ENCODE results near the gene KLHDC4.
A peak's percentile ranks its signal among the peaks of the same experiment; 100 is the strongest.
"Not testable (repeated sequence)": the region's sequence is repeated elsewhere in the genome, so short reads cannot be mapped to it uniquely, and the experiment has no call there.

The KLHDC4 gene

GRCh38 chr16:87724490-87725291 lies 41.1 kb downstream of the KLHDC4 start:
- FAIRE-seq (peak; percentile 91), DNase-seq (ENCODE audit: extremely low spot score, insufficient read length, low read depth) (no peak)

GRCh38 chr16:87723226-87723623 lies 42.6 kb downstream of the KLHDC4 start:
- DNase-seq (ENCODE audit: extremely low spot score, insufficient read length, low read depth) (no peak), FAIRE-seq (peak; percentile 83)

GRCh38 chr16:87722590-87723225 lies 43.1 kb downstream of the KLHDC4 start:
- no peak for FAIRE-seq
- DNase-seq (ENCODE audit: extremely low spot score, insufficient read length, low read depth) = no peak

GRCh38 chr16:87721622-87722585 lies 43.9 kb downstream of the KLHDC4 start:
- no peak for FAIRE-seq
- DNase-seq (ENCODE audit: extremely low spot score, insufficient read length, low read depth) = no peak

- FAIRE-seq (no peak), DNase-seq (ENCODE audit: extremely low spot score, insufficient read length, low read depth) (no peak)
These were observed 45.3 kb downstream of the KLHDC4 start for GRCh38 chr16:87720446-87720845.

GRCh38 chr16:87718831-87719230 lies 47.0 kb downstream of the KLHDC4 start:
- not testable (repeated sequence) for FAIRE-seq

GRCh38 chr16:87715658-87716057 lies 50.1 kb downstream of the KLHDC4 start:
- DNase-seq (ENCODE audit: extremely low spot score, insufficient read length, low read depth) = no peak
- no peak for FAIRE-seq

More at GRCh38 chr16:87718831-87719230, 47.0 kb downstream of the KLHDC4 start:
- DNase-seq (ENCODE audit: extremely low spot score, insufficient read length, low read depth) = not testable (repeated sequence)

- DNase-seq (ENCODE audit: extremely low spot score, insufficient read length, low read depth) (no peak), FAIRE-seq (no peak)
These were observed 50.6 kb downstream of the KLHDC4 start for GRCh38 chr16:87715231-87715630.

- peak; percentile 80 for FAIRE-seq
- no peak for DNase-seq (ENCODE audit: extremely low spot score, insufficient read length, low read depth)
These were observed 52.1 kb downstream of the KLHDC4 start for GRCh38 chr16:87713451-87714229.

- DNase-seq (ENCODE audit: extremely low spot score, insufficient read length, low read depth) (no peak), FAIRE-seq (no peak)
These were observed 53.5 kb downstream of the KLHDC4 start for GRCh38 chr16:87712184-87712762.

- DNase-seq (ENCODE audit: extremely low spot score, insufficient read length, low read depth) (no peak), FAIRE-seq (no peak)
These were observed 54.9 kb downstream of the KLHDC4 start for GRCh38 chr16:87710887-87711286.

- DNase-seq (ENCODE audit: extremely low spot score, insufficient read length, low read depth) = no peak
- no peak for FAIRE-seq
These were observed 56.1 kb downstream of the KLHDC4 start for GRCh38 chr16:87709677-87710076.

- DNase-seq (ENCODE audit: extremely low spot score, insufficient read length, low read depth) (no peak), FAIRE-seq (no peak)
These were observed 56.7 kb downstream of the KLHDC4 start for GRCh38 chr16:87708881-87709638.

- DNase-seq (ENCODE audit: extremely low spot score, insufficient read length, low read depth) = no peak
- no peak for FAIRE-seq
These were observed 57.8 kb downstream of the KLHDC4 start for GRCh38 chr16:87707714-87708580.

- FAIRE-seq (no peak), DNase-seq (ENCODE audit: extremely low spot score, insufficient read length, low read depth) (no peak)
These were observed 58.7 kb downstream of the KLHDC4 start for GRCh38 chr16:87707097-87707496.

- DNase-seq (ENCODE audit: extremely low spot score, insufficient read length, low read depth) (no peak), FAIRE-seq (no peak)
These were observed 59.3 kb downstream of the KLHDC4 start for GRCh38 chr16:87706278-87707000.

GRCh38 chr16:87705771-87706277 lies 60.0 kb downstream of the KLHDC4 start:
- FAIRE-seq (no peak), DNase-seq (ENCODE audit: extremely low spot score, insufficient read length, low read depth) (no peak)
